Thyroid gland (tissue), 4 donors: ENCODE data around the gene HENMT1. TPM values are rescaled to one million over a fixed set of nuclear protein-coding genes. Genes with fewer than 3 reads are reported as not detected.

Source experiments
- DNase-seq, 2 donors: peaks; one replicate each; pipeline ENCODE4 v3.0.0-alpha.2; 2019
- H3K27ac ChIP-seq, 3 donors: fragments of 200-600 bp; sonication (generic); 1 replicate in 2 of 3; 2 replicates in 1 of 3; pipeline ENCODE4 v1.5.1; 2016 to 2019; ENCODE audit warnings: mild to moderate bottlenecking in 1 of 3, moderate library complexity in 1 of 3
- H3K27me3 ChIP-seq: fragments of 200-600 bp; sonication (generic); one replicate; pipeline ENCODE4 v1.5.1; 2019
- H3K36me3 ChIP-seq, 2 donors: fragments of 200-600 bp; sonication (generic); one replicate each; pipeline ENCODE4 v1.5.1; 2016 to 2019
- H3K4me1 ChIP-seq, 2 donors: fragments of 200-600 bp; sonication (generic); one replicate each; pipeline ENCODE4 v1.5.1; 2017 to 2019
- H3K4me3 ChIP-seq, 3 donors: fragments of 200-600 bp; sonication (generic); replicated peaks in 1 of 3; 1 replicate in 2 of 3; 2 replicates in 1 of 3; pipeline ENCODE4 v1.5.1; 2016; ENCODE audit warnings: mild to moderate bottlenecking in 1 of 3
- H3K9me3 ChIP-seq: fragments of 200-600 bp; sonication (generic); one replicate; pipeline ENCODE4 v1.5.1; 2017
- POLR2A ChIP-seq, 2 donors: fragments of 450-650 bp; IDR thresholded peaks; one replicate each; pipeline ENCODE4 v1.6.1; 2017; ENCODE audit warnings: antibody characterized with exemption in 2 of 2, mild to moderate bottlenecking in 2 of 2, moderate library complexity in 1 of 2
- WGBS, 2 donors: methylation state at CpG; one replicate each; pipeline ENCODE4 v1.1.5; 2017; 5-methylcytosine and 5-hydroxymethylcytosine counted together
- intact Hi-C: fragments of 100-400 bp; cut with DNase I; formaldehyde crosslinking; loops from one replicate; pipeline ENCODE4 v1.15.1; 2023
- total RNA-seq, 4 donors: library from RNA; depleted of rRNA; stranded (reverse); fragments of >200 nt; gene quantifications; one replicate each; pipeline ENCODE4 v1.2.3, GENCODE V29; 2016
- TF ChIP-seq, protein P1 (sequence below), 6 experiments: fragments of 200-600 bp in 3 of 6; fragments of 450-650 bp in 3 of 6; sonication (generic) in 3 of 6; IDR thresholded peaks; one replicate each; pipeline ENCODE4 v1.5.1; 2016 to 2019; ENCODE audit warnings: antibody characterized with exemption in 6 of 6, mild to moderate bottlenecking in 2 of 6, inconsistent platforms in 1 of 6, moderate library complexity in 1 of 6

The HENMT1 gene
- total RNA-seq, 4 donors from 2014 or later = 1.5 to 7.3 (median 3.2) TPM

DNA sequence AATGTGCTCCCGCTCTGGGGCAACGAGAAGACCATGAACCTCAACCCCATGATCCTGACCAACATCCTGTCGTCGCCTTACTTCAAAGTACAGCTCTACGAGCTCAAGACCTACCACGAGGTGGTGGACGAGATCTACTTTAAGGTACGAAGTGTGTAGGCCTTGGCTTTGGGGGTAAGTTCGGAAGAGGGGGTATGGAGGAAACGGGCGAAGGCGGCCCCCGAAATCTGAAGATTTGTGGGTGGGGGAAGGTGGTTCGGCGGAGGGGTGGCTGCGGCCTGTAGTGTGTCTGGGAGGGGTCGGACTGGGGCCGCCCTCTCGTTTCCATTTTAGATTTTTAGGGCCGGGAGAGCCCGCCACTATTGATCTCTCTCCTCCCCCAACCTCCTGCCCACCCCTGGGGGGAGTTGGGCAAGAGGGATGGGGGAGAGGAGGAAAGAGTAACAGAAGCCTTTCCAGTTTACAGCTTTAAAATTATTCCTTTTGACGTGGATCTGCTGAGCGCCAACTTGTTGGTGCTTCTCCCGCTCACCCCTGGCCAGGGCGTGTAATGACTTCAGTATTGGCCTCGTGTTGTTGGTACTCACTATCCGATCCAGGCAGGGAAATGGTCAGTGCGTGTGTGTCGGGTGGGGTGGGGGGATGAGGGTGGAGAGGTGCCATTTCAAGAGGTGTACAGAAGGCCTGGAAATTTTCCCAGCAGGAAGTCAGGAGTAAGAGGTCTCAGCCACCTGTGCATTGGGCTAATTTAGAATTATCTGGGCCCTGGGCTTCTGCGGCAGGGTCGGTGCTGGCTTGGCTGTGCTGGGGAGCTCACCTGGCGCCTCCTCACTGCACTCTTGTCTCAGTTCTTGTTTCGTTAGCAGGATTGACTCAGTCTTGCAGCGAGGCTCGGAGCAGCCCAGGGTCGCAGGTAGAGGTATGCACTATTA lies 32.1 kb upstream of the HENMT1 start:
- intact Hi-C loops = loop anchor here (2.0 kb wide), 1 partner anchor 52 kb away; no protein-coding TSS in a partner anchor
- Histone ChIP-seq H3K4me3 (peak overlapping the region; percentile 62 to 75 (median 70)), H3K9me3 (no peaks in the 10 kb centered on the region), H3K36me3 (peaks cover 15 to 20% of the 10 kb centered on the region in 2 donors), H3K27ac (peak overlapping the region; percentile 93 to 97 (median 95)), H3K4me1 (peaks cover 19 to 23% of the 10 kb centered on the region in 2 donors), H3K27me3 (no peaks in the 10 kb centered on the region)
- TF ChIP-seq POLR2A (IDR thresholded peaks at IDR 0.05) = no peak
- TF ChIP-seq, protein P1, sequence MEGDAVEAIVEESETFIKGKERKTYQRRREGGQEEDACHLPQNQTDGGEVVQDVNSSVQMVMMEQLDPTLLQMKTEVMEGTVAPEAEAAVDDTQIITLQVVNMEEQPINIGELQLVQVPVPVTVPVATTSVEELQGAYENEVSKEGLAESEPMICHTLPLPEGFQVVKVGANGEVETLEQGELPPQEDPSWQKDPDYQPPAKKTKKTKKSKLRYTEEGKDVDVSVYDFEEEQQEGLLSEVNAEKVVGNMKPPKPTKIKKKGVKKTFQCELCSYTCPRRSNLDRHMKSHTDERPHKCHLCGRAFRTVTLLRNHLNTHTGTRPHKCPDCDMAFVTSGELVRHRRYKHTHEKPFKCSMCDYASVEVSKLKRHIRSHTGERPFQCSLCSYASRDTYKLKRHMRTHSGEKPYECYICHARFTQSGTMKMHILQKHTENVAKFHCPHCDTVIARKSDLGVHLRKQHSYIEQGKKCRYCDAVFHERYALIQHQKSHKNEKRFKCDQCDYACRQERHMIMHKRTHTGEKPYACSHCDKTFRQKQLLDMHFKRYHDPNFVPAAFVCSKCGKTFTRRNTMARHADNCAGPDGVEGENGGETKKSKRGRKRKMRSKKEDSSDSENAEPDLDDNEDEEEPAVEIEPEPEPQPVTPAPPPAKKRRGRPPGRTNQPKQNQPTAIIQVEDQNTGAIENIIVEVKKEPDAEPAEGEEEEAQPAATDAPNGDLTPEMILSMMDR (IDR thresholded peaks at IDR 0.05) = peak in 3 of 6 experiments; percentile 10 to 23 (median 12)
- DNase-seq = peak; percentile 40 to 52
- 1% methylated on average over 30 to 32 of the region's 36 CpGs for WGBS, 2 donors

DNA sequence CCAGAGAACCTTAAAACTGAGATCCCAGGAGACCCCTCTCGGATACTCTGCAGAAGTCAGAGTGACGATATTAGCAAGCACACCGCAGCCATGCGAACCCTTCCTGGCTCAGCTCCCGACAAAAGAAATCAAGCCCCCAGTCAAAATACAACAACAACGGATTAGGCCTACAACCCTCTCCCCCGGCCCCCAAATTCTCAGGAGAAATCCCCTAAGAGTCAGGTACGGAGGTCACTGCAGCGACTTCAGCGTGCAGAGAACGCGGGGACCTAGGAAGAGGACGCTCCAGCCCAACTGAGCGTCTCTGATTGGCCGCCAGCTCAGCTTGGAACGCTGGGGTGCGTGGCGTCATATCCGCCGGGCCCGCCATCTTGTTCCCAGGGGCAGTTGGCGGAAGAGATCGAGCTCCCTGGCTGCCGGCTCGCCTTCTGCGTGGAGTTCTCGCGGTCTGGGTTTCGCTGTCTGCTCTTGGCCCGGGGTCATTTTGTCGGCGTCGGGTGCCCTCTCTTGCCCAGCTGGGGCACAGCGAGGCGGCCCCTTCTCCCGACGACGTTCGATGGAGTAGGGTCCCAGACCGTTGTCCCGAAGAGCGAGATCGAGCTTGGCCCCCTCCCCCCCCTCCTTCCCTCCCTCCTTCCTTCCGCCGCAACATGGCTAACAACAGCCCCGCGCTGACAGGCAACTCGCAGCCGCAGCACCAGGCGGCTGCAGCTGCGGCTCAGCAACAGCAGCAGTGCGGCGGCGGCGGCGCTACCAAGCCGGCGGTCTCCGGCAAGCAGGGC lies 31.2 kb upstream of the HENMT1 start, which contains the start of gene PRPF38B:
Gene PRPF38B (plus strand): TSS at position 369 of the 782 bp plus-strand sequence. CDS start 282 bp downstream, at position 651.
- peaks cover 19 to 23% of the 10 kb centered on the region in 2 donors for H3K4me1 ChIP-seq
- 0 to 1% methylated on average over 7 to 17 of the region's 59 CpGs for WGBS, 2 donors
- H3K27me3 ChIP-seq = no peaks in the 10 kb centered on the region
- peak within 1 kb of the TSS; percentile 62 to 75 (median 70) for H3K4me3 ChIP-seq
- peaks cover 7 to 11% of the 10 kb centered on the region in 2 donors for H3K36me3 ChIP-seq
- intact Hi-C loops = loop anchor here (2.0 kb wide), 1 partner anchor 53 kb away; no protein-coding TSS in a partner anchor
- TF ChIP-seq POLR2A (IDR thresholded peaks at IDR 0.05) = peak; percentile 12 to 94
- TF ChIP-seq, protein P1 (IDR thresholded peaks at IDR 0.05) = peak in 1 of 6 experiments; percentile 10
- H3K9me3 ChIP-seq = no peaks in the 10 kb centered on the region
- peak within 1 kb of the TSS; percentile 93 to 97 (median 95) for H3K27ac ChIP-seq
- peak; percentile 94 to 96 for DNase-seq

DNA sequence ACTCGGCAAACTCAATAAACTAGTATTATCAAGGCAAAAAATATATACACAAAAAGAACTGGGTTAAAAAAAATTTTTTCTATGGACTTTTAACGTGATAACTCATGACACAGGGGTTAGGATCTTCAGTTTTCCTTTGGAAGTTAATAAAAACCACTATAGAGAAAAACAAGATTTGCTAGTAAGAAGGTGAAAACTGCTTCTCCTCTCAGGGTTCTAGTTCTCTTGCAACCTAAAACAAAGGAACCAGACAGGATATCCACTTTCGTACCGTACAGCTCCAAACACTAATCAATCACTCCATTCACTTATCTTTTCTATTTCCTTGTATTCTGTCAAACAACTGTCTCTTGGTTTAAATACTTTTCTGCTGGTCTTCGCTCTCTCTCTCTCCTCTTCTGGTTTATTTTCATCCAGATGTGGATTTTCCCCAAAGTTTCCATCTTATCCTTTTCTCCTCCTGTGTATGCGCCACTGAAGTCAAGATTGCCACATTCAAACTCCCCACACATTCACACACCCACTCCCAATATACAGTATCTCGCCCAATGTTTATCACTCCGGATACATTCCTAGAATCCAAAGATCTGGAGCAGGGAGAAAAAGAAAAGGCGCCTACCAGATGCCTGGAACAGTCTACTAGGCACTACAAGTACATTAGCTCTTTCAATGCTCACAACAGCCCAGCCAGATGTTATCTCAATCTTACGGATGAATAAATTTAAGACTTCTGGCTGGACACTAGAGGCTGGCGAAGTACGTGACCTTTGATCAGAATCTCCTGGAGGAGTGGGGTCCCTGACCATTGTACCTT lies 30.4 kb upstream of the HENMT1 start:
- no peak for TF ChIP-seq POLR2A (IDR thresholded peaks at IDR 0.05)
- TF ChIP-seq, protein P1 (IDR thresholded peaks at IDR 0.05) = no peak
- Histone ChIP-seq H3K36me3 (peaks cover 0 to 4% of the 10 kb centered on the region in 2 donors), H3K4me1 (peaks cover 19 to 23% of the 10 kb centered on the region in 2 donors), H3K4me3 (peak overlapping the region; percentile 62 to 75 (median 70)), H3K27ac (peak overlapping the region; percentile 93 to 97 (median 95)), H3K9me3 (no peaks in the 10 kb centered on the region), H3K27me3 (no peaks in the 10 kb centered on the region)
- DNase-seq = no peak
- WGBS, 2 donors = 32% methylated on average over 12 of the region's 12 CpGs
- intact Hi-C loops = no loop called here

DNA sequence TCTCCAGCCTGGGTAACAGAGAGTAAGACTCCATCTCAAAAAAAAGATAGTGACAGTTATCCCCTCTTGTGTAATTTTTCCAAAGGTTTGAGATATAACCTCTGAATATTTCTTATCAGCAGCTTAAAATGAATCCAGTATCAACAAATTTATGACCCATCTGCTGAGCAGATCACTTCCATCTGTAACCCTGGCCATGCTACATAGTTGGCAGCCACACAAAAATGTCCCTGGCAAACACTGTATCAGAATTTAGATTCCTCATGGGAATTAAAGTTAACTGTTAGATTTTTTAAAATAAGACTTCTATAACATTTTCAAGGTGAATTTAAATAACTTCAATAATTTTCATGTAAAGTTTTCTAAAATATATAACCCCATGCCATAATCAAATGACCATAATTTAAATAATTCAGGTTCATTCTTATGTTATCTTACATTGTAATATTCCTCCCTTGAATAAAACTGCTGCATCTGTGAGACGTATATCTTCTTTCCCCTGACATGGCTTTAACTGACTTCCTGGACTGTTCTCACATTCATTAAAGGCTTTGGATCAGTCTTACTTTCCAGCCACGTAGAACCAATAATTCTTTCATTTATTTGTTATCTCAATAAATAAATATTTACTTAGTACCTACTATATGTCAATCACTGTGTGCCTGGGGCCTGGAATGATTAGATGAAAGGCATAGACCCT lies 25.9 kb upstream of the HENMT1 start:
- no peak for DNase-seq
- intact Hi-C loops = no loop called here
- Histone ChIP-seq H3K27ac (no peak overlapping the region), H3K9me3 (no peaks in the 10 kb centered on the region), H3K27me3 (no peaks in the 10 kb centered on the region), H3K4me1 (peaks cover 5 to 7% of the 10 kb centered on the region in 2 donors), H3K36me3 (no peaks in the 10 kb centered on the region), H3K4me3 (no peak overlapping the region)
- 53 to 57% methylated on average over 2 of the region's 2 CpGs for WGBS, 2 donors
- no peak for TF ChIP-seq POLR2A (IDR thresholded peaks at IDR 0.05)
- TF ChIP-seq, protein P1 (IDR thresholded peaks at IDR 0.05) = no peak
